K562 (cell line): ENCODE measurements around the gene WDR91. TPM values are rescaled to one million over a fixed set of nuclear protein-coding genes. Genes with fewer than 3 reads are reported as not detected.

Experiments
- ATAC-seq: fragments of 200-7000 bp; cut with Tn5 transposase; 3 replicates; pipeline ENCODE4 v1.9.1; 2020; ENCODE audit warnings: moderate library complexity
- BruUV-seq: library from RNA; stranded (reverse); fragments of 400-500 nt; replicated peaks from 2 replicates; lab custom pipeline; 2021; lab: Mats Ljungman, UMichigan
- CTCF ChIA-PET: fragments of 300-600 bp; formaldehyde crosslinking; extraction: SDS; loops from one replicate; lab custom pipeline; 2021; ENCODE audit warnings: low intra/inter-chr PET ratio; lab: Yijun Ruan, JAX
- POLR2A ChIA-PET: fragments of 300-600, 350-650 bp; sonication (Branson Sonifier 250); formaldehyde crosslinking; extraction: SDS; loops from one replicate; lab custom pipeline; 2021; ENCODE audit warnings: antibody characterized with exemption, inconsistent platforms; lab: Yijun Ruan, JAX
- DNase-seq, 4 experiments: peaks; one replicate each; pipeline versions ENCODE4 v3.0.0 to v3.0.0-alpha.2; 2011 to 2018; ENCODE audit warnings: low spot score in 3 of 4, mixed read lengths in 3 of 4; ENCODE audit errors: extremely low read depth in 1 of 4
- FAIRE-seq: peaks from 2 replicates; lab custom pipeline; 2011; peaks lifted over from hg19 to GRCh38; lab: Jason Lieb, UNC
- H2AFZ ChIP-seq: 2 replicates; pipeline ENCODE4 v1.6.0; 2011; ENCODE audit warnings: low read depth, low read length, control low read depth, inconsistent platforms
- H3K27ac ChIP-seq: fragments of 200-600 bp; 3 replicates; pipeline ENCODE4 v1.8.0; 2011; ENCODE audit warnings: low read depth, mild to moderate bottlenecking, control low read depth, inconsistent platforms, low read length, moderate library complexity, mixed read lengths; ENCODE audit errors: extremely low read depth
- H3K27me3 ChIP-seq, 2 experiments: fragments of 300-600 bp in 1 of 2; 2 replicates in 1 of 2; 3 replicates in 1 of 2; pipeline versions ENCODE4 v1.6.0 to v1.8.0; 2011; ENCODE audit warnings: inconsistent platforms in 2 of 2, low read length in 2 of 2, mild to moderate bottlenecking in 1 of 2, mixed read lengths in 1 of 2, moderate library complexity in 1 of 2; ENCODE audit not compliant: control insufficient read depth in 2 of 2, insufficient read depth in 2 of 2
- H3K36me3 ChIP-seq: fragments of 300-600 bp; 3 replicates; pipeline ENCODE4 v1.8.0; 2011; ENCODE audit warnings: mild to moderate bottlenecking, low read length, inconsistent platforms; ENCODE audit not compliant: control insufficient read depth, insufficient read depth
- H3K4me1 ChIP-seq, 2 experiments: fragments of 200-600 bp in 1 of 2; replicated peaks in 1 of 2; 2 replicates in 1 of 2; 3 replicates in 1 of 2; pipeline versions ENCODE4 v1.5.1 to v1.8.0; 2011; ENCODE audit warnings: inconsistent platforms in 2 of 2, low read length in 2 of 2, mild to moderate bottlenecking in 1 of 2, mixed read lengths in 1 of 2, moderate library complexity in 1 of 2; ENCODE audit not compliant: control insufficient read depth in 2 of 2, insufficient read depth in 2 of 2
- H3K4me2 ChIP-seq: 2 replicates; pipeline ENCODE4 v1.6.1; 2011; ENCODE audit warnings: low read length, control low read depth, inconsistent platforms, mixed read lengths; ENCODE audit not compliant: insufficient read depth
- H3K4me3 ChIP-seq: fragments of 200-600 bp; sonication (generic), shearing (Covaris generic); 2 replicates; pipeline ENCODE4 v1.5.1; 2016; ENCODE audit warnings: control low read depth, inconsistent platforms
- H3K79me2 ChIP-seq: fragments of 200-600 bp; 3 replicates; pipeline ENCODE4 v1.8.0; 2011; ENCODE audit warnings: low read length, inconsistent platforms; ENCODE audit not compliant: control insufficient read depth, insufficient read depth
- H3K9ac ChIP-seq, 2 experiments: 2 replicates each; pipeline versions ENCODE4 v1.6.0 to v1.6.1; 2011; ENCODE audit warnings: low read depth in 2 of 2, low read length in 2 of 2, control low read depth in 1 of 2, inconsistent platforms in 1 of 2, mild to moderate bottlenecking in 1 of 2, mixed read lengths in 1 of 2; ENCODE audit not compliant: insufficient read depth in 1 of 2
- H3K9me1 ChIP-seq: one replicate; pipeline ENCODE4 v1.6.0; 2011; ENCODE audit warnings: inconsistent platforms, mild to moderate bottlenecking, low read length, moderate library complexity; ENCODE audit not compliant: control insufficient read depth, insufficient read depth
- H3K9me3 ChIP-seq: replicated peaks from 2 replicates; pipeline ENCODE4 v1.5.1; 2011; ENCODE audit warnings: low read depth, low read length, inconsistent platforms; ENCODE audit not compliant: control insufficient read depth, insufficient read depth
- H4K20me1 ChIP-seq: replicated peaks from 2 replicates; pipeline ENCODE4 v1.6.1; 2011; ENCODE audit warnings: low read length, inconsistent platforms, mixed read lengths; ENCODE audit not compliant: control insufficient read depth, insufficient read depth
- CBFB ChIP-seq: sonication (generic); formaldehyde crosslinking; IDR thresholded peaks from 2 replicates; pipeline ENCODE4 v1.4.0; 2020; ENCODE audit warnings: mild to moderate bottlenecking, missing genetic modification reagents
- CEBPB ChIP-seq: fragments of 450-650 bp; IDR thresholded peaks from 2 replicates; pipeline ENCODE4 v1.6.1; 2016; ENCODE audit warnings: missing genetic modification characterization, missing compliant biosample characterization
- CHD2 ChIP-seq: IDR thresholded peaks from 2 replicates; pipeline ENCODE4 v1.6.1; 2011; ENCODE audit warnings: low read depth, low read length
- HNRNPUL1 ChIP-seq: fragments of 200-400 bp; formaldehyde crosslinking; IDR thresholded peaks from 2 replicates; pipeline ENCODE4 v1.6.1; 2017; ENCODE audit warnings: low read length
- NCOR1 ChIP-seq: fragments of 450-650 bp; IDR thresholded peaks from 2 replicates; pipeline ENCODE4 v1.6.1; 2016; ENCODE audit warnings: mild to moderate bottlenecking, moderate library complexity
- NKRF ChIP-seq: fragments of 450-650 bp; IDR thresholded peaks from 2 replicates; pipeline ENCODE4 v1.6.1; 2016; ENCODE audit warnings: borderline replicate concordance
- SUPT5H ChIP-seq: fragments of 450-650 bp; IDR thresholded peaks from 2 replicates; pipeline ENCODE4 v1.6.1; 2016
- TBP ChIP-seq: optimal IDR thresholded peaks from 2 replicates; pipeline ENCODE3; 2011; ENCODE audit warnings: low read depth, low read length, improper control_type of control experiment
- TEAD4 ChIP-seq, 2 experiments: sonication (generic) in 1 of 2; formaldehyde crosslinking in 1 of 2; IDR thresholded peaks; 2 replicates each; pipeline versions ENCODE4 v1.6.1 to v1.8.0; 2012 to 2022; ENCODE audit warnings: borderline replicate concordance in 1 of 2, inconsistent platforms in 1 of 2, low read length in 1 of 2, mild to moderate bottlenecking in 1 of 2, missing genetic modification reagents in 1 of 2
- ZNF384 ChIP-seq: IDR thresholded peaks from 2 replicates; pipeline ENCODE4 v1.6.1; 2012; ENCODE audit warnings: low read depth, low read length, improper control_type of control experiment
- ZNF431 ChIP-seq: sonication (generic); formaldehyde crosslinking; IDR thresholded peaks from 2 replicates; pipeline ENCODE4 v1.8.0; 2022; ENCODE audit warnings: mild to moderate bottlenecking, missing genetic modification reagents
- ZNF436 ChIP-seq: fragments of 250-450, 450-650 bp; sonication (Bioruptor Pico); formaldehyde crosslinking; IDR thresholded peaks from 2 replicates; pipeline ENCODE4 v1.7.0; 2020; ENCODE audit warnings: mild to moderate bottlenecking
- ZNF785 ChIP-seq: fragments of 250-450 bp; sonication (Bioruptor Pico); IDR thresholded peaks from 2 replicates; pipeline ENCODE4 v1.4.0; 2020; ENCODE audit warnings: mild to moderate bottlenecking
- WGBS: fragments of 100-300 bp; shearing (Covaris generic); methylation state at CpG from one replicate; pipeline ENCODE4 v1.1.6; 2016; ENCODE audit warnings: low coverage, mixed read lengths; ENCODE audit not compliant: insufficient coverage; ENCODE audit errors: missing lambda C conversion rate; 5-methylcytosine and 5-hydroxymethylcytosine counted together
- in situ Hi-C: fragments of 300-500 bp; cut with MboI; formaldehyde crosslinking; loops from 4 replicates; pipeline ENCODE4 v1.15.0; 2018; ENCODE audit warnings: inconsistent platforms, mixed read lengths
- intact Hi-C: fragments of 100-400 bp; cut with micrococcal nuclease; formaldehyde crosslinking; loops from 2 replicates; pipeline ENCODE4 v1.14.2; 2022
- polyA plus RNA-seq, 8 experiments: library from polyadenylated mRNA; depleted of rRNA in 4 of 8; stranded (reverse) in 5 of 8; unstranded in 3 of 8; fragments of >200 nt; fragmentation: Nextera tagmentation in 2 of 8; fragmentation: Illumina TruSeq in 1 of 8; extraction: Ambion mirVana in 2 of 8; extraction: Trizol in 1 of 8; gene quantifications; 2 replicates each; pipeline versions ENCODE4 v1.2.1 to v1.2.3, GENCODE V29; 2011 to 2014; ENCODE audit warnings: inconsistent platforms in 1 of 8, missing spikeins in 1 of 8
- total RNA-seq, 7 experiments: library from RNA; depleted of rRNA in 6 of 7; stranded (reverse); fragments of >200 nt in 6 of 7; fragmentation: Illumina TruSeq in 2 of 7; extraction: Trizol in 2 of 7; gene quantifications; 2 replicates each; pipeline versions ENCODE4 v1.2.1 to v1.2.3, GENCODE V29; 2011 to 2021; ENCODE audit warnings: low replicate concordance in 1 of 7
- TF ChIP-seq, protein P1 (sequence below): fragments of 250-450 bp; sonication (Bioruptor Pico); IDR thresholded peaks from 2 replicates; pipeline ENCODE4 v1.4.0; 2020

The WDR91 gene
- total and polyA plus RNA-seq, 9 of the 15 experiments (the other 6 are each of a cell fraction or from before 2014, with no cell fraction given), result 1.9 to 18.2 (median 9.8) TPM

- ATAC-seq, result no peak
- FAIRE-seq, result no peak
- Histone ChIP-seq H3K9ac (no peak overlapping the region), H3K27me3 (no peaks in the 10 kb centered on the region), H4K20me1 (no peaks in the 10 kb centered on the region), H3K9me1 (no peaks in the 10 kb centered on the region), H3K4me2 (no peak overlapping the region), H3K36me3 (no peaks in the 10 kb centered on the region), H3K27ac (no peak overlapping the region)
- in situ Hi-C loops, result no loop called here
- intact Hi-C loops, result no loop called here
- no TSS peak for BruUV-seq
- POLR2A ChIA-PET, result interaction anchor here (0.7 to 1.2 kb wide), 2 partner anchors 10 to 40 kb away, joined by 3 read pairs; no protein-coding TSS in a partner anchor
- 18% methylated on average over 3 of the region's 3 CpGs for WGBS
- no peak for DNase-seq
- TF ChIP-seq ZNF436 (CRISPR knock-in tag), result no peak
- TF ChIP-seq CHD2, result no peak
- no peak for TF ChIP-seq HNRNPUL1
- TF ChIP-seq TBP, result no peak
- TF ChIP-seq ZNF384, result no peak
- TF ChIP-seq ZNF431 (CRISPR knock-in tag), result no peak
- TF ChIP-seq SUPT5H, result no peak
- TF ChIP-seq TEAD4 (IDR thresholded peaks at IDR 0.05; ENCODE audit: low read length), result no peak
- TF ChIP-seq TEAD4 (CRISPR knock-in tag; IDR thresholded peaks at IDR 0.05; ENCODE audit: borderline replicate concordance), result no peak
- TF ChIP-seq, protein P1, sequence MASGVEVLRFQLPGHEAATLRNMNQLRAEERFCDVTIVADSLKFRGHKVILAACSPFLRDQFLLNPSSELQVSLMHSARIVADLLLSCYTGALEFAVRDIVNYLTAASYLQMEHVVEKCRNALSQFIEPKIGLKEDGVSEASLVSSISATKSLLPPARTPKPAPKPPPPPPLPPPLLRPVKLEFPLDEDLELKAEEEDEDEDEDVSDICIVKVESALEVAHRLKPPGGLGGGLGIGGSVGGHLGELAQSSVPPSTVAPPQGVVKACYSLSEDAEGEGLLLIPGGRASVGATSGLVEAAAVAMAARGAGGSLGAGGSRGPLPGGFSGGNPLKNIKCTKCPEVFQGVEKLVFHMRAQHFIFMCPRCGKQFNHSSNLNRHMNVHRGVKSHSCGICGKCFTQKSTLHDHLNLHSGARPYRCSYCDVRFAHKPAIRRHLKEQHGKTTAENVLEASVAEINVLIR (CRISPR knock-in tag), result no peak
- TF ChIP-seq ZNF785, result no peak
- no peak for TF ChIP-seq NCOR1
- TF ChIP-seq NKRF, result no peak
- no peak for TF ChIP-seq CBFB (CRISPR knock-in tag)
- TF ChIP-seq CEBPB (tag), result no peak
- TF ChIP-seq, all 486 proteins: peak for 0
- CTCF ChIA-PET, result no interaction called here
- Histone ChIP-seq H3K9me3 (no peaks in the 10 kb centered on the region), H3K4me1 (peaks cover 0 to 11% of the 10 kb centered on the region in 2 experiments; a peak in 3 of 5 replicates), H3K79me2 (no peaks in the 10 kb centered on the region), H3K4me3 (no peak overlapping the region), H2AFZ (no peak overlapping the region)
Measured at GRCh38 chr7:135143885-135144668, 67.2 kb downstream of the WDR91 start.
